GM19193 (cell line): ENCODE data around the gene PACRG.

Experiments
- POLR2A ChIP-seq: IDR thresholded peaks from 4 replicates; pipeline ENCODE4 v1.6.1; 2011; ENCODE audit not compliant: insufficient read depth, insufficient read length; ENCODE audit errors: extremely low read depth

Gene PACRG

DNA sequence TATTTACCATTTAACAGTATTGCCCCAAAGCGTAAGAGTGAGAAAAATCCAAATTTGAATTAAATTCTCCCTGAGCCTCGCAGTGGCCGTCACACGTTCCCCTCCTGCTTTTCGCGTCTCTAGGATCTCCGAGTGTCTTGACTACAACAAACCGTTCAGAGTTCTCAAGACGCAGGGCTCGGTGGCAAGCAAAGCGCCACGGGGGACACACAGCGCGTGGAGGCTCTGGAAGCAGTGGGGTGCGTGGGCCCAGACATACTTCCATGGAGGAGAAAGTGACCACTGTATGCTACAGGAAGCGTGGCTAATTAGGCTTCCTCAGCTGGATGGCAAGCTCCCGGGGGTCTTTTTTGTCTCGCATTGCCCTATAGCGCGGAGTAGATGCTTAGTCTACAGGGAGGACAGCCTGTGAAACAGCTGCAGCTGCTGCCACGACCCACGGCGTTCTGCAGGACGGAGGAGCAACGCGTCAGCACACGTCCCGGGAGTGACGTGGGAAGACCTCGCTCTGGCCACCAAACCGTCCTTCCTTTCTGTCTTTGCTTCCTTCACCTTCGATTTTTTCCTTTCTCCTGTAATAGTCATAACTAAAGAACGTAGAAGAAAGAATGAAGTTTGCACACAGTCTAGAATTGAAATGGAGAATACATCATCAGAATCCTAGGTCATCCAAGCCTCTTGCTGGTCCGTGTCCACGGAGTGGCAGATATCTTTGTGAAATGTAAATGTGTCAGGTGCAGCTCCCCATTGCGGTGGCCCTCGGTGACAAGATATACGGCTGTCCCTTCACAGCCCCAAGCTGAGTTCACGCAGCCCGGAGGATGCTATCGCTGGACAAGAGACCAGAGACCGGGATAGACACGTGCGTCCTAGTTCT is 582.6 kb downstream of the PACRG start:
- TF ChIP-seq POLR2A, result no peak

DNA sequence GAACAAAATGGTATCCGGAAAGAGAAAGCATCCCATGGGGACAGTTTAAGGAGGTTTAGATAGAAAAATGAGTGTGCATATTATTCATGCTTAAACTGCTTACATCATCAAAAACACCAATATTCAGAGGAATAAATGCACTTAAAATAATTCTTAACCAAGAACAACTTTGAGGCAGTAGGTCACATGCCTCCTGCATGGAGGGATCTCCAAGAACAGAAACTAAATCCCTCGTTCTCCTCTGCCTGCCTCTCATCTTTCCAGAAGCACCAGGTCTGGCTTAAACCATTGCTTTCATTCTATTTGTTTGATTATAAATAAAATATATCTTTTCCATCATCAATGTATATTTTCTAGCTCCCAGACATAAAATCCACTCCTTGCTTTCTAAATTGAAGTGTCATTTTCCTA is 583.2 kb downstream of the PACRG start:
- TF ChIP-seq POLR2A, result no peak

DNA sequence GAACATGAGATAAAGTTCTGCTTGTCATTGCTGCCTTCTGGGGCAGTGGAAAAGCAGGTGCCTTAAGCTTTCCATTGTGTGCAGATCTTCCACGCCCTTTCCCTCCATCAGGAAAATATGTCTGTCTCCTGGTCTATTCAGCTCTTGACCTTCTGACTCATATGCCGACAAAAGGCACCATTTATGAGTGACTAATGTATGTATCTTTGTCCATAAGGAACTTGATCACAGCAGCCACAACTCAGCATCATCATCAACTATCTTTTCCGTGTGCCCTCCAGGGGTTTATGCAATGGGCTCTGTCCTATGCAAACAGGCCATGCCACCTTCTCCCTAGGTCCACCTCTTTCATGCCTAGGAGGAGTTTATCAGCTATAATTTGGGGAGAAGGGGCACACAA is 584.1 kb downstream of the PACRG start:
- no peak for TF ChIP-seq POLR2A

DNA sequence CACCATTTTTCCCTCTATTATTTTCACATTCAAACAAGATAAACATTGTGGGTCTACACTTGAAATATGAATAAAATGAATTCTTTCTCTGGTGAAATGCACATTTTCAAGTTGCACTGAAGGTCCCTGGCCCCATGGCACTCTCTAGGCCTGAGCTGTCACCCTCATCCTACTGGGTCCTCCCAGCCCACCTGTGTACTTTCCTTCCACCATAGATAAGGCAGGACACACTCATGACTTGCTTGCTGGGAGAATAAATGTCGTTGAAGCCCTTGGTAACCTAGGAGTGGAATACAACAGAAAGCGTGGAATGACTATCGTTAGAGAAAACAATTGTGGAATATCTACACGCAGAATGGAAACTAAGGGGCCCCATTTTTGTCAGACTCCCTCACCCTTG is 585.8 kb downstream of the PACRG start:
- TF ChIP-seq POLR2A, result no peak

DNA sequence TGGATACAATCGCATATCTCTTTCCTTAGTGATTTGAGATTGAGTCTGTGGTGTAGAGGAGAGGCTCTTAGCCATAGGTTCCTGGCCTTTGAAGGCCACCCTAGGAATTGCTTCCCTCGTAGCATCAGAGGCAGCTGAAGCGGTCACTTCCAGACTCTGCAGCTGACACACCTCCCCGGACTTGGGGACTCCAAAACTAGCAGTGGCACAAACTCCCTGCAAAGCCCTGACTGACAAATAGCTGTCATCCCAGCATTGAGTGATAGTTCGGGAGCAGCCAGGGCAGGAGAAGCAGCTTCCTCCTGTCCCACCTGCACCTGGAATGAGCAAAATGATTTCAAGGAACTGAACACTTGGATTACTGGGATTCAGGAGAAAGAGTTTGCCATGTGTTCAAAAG is 586.2 kb downstream of the PACRG start:
- no peak for TF ChIP-seq POLR2A

DNA sequence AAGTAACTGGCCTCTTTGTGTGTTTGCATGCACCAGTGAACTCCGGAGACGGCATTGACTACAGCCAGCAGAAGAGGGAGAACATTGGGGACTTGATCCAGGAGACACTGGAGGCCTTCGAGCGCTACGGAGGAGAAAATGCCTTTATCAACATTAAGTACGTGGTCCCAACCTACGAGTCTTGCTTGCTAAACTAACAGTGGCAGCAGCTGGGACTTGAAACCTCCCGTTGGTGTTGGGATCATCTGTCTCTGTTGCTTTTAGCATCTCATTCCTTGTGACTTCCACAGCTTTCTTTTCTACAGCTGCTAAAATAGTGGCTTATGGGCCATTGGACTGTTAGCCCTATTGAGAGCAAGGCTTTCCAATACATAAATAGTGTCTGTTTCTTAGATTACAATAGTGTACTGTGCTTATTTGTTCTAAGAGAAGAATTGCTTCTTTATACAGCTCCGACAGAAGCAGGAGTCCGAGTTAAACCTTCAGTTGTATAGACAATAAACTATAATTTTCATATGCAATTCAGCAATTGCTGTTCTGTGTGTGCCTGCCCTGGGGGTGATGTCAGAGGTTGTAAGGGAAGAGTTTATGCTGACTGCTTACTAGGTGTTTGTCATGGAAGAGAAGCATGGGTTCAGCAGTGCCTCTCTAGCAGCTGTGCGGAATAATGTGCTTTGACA is 587.2 kb downstream of the PACRG start:
- TF ChIP-seq POLR2A, result no peak

DNA sequence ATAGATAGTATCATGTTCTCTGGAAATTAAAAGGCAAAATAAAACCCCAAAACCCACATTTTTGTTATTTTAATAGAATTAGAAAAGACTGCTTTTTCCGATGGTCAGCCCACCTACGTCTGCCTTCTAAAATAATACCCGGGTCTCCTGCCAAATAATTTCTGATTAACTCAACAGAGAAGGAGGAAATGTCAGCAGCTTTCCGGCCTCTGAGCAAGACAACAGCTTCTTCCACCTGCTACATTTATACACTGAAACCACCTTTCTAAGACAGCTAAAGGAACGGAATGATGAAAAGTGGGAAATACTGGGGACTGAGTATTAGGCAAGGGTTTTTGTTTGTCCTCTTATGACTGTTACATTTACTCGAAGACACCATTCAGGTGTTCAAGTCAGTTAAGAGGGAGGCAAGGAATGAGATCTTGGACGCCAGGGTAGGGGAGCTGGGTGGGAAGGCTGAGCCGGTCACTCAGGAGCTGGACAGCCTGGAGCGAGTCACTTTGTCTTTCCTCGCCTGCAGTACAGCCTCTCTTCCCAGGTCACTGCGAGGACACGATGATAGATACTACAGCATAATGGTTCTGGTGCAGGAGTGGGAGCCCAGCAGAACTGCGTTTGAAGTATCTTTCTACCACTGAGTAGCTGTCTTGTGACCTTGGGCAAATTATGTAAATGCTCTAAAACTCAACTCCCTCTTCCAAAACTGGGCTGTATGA is 590.5 kb downstream of the PACRG start:
- no peak for TF ChIP-seq POLR2A

DNA sequence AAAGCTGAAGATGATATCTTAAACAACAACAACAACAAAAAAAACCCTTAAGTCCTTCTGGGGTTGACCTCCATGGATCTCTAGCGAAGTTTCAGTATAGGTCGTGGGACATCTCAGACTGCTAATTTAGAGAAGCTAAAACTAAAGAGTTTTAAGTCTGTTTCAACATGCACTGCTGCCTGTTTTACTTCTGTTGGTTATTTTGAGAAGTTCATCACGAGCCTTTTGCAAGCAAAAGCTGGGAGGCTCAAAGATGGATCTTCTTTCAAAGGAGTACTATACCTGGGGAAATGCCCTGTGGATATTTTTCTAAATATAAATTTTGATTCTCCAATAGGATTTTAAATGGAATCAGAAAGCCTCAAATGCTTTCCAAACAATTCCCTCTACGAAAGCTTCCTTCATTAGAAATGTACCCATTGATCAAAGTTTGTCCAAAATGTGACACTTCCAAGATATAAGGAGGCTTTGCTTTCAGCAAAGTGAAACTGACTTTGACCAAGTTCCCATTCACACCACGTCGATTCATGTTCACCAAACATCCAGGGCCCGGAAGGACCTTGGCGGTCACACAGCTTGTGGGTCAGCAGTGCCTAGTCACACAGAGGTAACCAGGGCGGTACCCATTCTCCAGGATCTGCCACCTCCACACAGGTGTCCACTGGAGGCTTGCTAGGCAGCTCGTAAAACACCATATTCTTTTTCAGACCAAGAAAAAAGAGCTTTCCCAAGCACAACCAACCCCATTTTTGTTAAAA is 592.0 kb downstream of the PACRG start:
- no peak for TF ChIP-seq POLR2A

DNA sequence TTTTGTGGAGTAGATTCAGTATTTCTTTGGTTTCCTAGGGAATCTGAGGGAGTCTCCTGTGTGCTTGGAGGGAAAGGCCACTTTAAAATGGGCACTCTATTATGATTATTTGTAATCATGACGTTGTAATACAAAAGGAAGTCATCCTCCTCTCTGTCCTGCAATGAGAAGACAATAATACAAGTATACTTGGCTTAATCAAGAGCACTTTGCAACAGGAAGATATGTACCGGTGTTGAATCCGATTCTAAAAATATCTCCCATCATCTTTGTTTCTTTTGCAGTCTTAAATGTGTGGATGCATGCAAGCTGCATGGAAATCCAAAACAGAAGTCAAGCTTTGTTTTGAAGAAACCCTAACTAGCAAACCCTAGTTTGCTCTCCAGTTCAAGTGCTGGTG is 592.6 kb downstream of the PACRG start:
- TF ChIP-seq POLR2A, result no peak

DNA sequence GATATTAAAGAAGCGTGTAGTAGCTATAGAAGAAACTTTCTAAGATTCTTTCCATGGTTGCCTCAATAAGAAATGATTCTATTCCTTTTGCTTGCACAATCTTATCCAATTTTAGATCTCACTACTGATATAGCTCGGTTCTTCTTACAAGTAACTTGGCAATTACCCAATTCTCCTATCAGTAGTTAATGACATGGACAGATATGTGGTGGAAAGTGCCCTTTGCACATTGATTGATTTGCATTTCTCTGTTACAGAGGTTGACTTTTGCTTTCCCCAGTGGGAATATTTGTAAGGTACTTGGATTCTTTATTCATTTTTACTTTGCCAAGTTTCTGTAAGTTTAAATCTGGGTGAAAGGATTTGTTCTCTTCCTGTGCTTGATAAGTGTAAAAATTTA is 593.0 kb downstream of the PACRG start:
- no peak for TF ChIP-seq POLR2A

DNA sequence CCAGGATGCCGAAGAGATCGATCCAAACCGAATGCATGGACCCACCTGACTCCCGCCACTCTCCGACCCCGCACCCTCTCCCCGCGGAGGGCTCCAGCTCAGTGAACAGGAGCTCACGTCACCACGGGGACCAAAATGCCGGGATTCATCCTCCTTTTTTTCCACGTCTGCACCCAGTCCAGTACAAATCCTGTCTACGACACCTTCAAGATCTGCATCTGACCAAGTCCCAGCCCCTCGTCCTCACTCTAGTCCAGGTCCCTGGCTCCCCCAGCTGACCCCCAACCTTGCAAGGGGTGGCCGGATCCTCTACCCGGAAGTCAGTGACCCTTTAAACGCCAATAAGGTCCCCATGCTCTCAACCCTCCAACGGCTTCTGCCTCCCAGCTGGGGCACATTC is 593.9 kb downstream of the PACRG start:
- no peak for TF ChIP-seq POLR2A

DNA sequence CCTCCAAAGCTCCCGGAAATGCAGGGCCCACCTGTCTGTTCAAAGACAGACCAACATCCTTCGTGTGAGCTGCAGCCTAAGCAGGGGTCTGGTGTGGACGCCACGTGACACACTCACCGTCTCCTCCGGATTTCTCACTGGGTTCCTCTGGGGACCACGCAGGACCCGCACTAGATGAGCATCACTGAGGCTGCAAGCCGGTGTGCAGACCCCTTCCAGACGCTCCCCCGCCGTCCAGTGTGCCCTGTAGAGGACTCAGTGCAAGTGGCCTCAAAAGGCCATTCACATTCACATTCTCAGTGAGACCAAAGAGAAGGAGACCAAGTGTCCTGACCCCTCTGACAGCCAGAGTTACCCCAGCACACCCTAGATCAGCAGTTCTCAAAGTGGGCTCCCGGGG is 595.5 kb downstream of the PACRG start:
- TF ChIP-seq POLR2A, result no peak

DNA sequence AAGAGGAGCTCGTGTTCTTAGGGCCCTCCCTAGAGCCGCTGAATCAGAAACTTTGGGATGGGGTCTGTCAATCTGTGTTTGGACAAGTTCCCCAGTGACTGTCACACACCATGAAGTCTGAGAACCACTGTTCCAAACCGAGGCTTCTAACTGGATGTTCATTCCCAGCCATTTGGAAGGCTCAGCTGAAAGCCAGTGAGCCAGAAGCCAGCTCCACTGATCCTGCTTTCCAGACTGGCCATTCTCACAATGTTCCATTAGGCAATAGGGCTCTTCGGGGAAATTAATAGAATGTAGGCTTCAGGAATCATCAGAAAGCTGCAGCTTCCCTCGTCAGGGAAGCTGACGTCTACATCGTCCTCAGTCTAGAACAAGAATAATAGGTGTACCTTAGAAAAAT is 595.9 kb downstream of the PACRG start:
- TF ChIP-seq POLR2A, result no peak

DNA sequence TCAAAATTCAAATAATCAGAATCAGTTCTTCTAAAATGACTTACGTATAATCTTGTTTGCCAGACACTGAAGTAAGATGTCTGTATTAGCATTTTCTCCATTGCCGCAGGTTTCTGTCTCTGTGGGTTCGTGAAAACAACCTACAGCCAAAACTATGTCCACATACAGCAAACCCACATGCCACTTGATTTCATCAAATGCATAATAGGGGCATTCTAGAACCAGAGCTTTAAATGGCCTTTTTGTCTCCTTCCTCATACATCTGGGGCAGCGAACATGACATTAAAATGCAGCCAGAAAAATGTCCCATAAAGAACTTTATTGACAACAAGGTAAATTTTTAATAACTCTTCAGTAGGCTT is 596.5 kb downstream of the PACRG start:
- TF ChIP-seq POLR2A, result no peak
